Lung (tissue), 12 donors: Measurements from ENCODE around the gene ABR. TPM values are rescaled to one million over a fixed set of nuclear protein-coding genes. Genes with fewer than 3 reads are reported as not detected.

Source experiments
- ATAC-seq: fragments of 200-7000 bp; cut with Tn5 transposase; one replicate; pipeline ENCODE4 v1.9.1; 2020; ENCODE audit warnings: moderate number of reproducible peaks; ENCODE audit not compliant: insufficient read depth, low FRiP score
- DNase-seq, 3 donors: peaks; one replicate each; pipeline ENCODE4 v3.0.0-alpha.2; 2013 to 2017
- H3K27ac ChIP-seq, 2 donors: one replicate each; pipeline ENCODE4 v1.5.1; 2013; ENCODE audit warnings: mild to moderate bottlenecking in 2 of 2, moderate library complexity in 2 of 2, control low read depth in 1 of 2, inconsistent platforms in 1 of 2, low read depth in 1 of 2, low read length in 1 of 2
- H3K27me3 ChIP-seq, 3 donors: one replicate each; pipeline ENCODE4 v1.5.1; 2013; ENCODE audit warnings: low read length in 2 of 3; ENCODE audit not compliant: control insufficient read depth in 3 of 3, insufficient read depth in 3 of 3
- H3K36me3 ChIP-seq, 4 donors: one replicate each; pipeline ENCODE4 v1.5.1; 2013; ENCODE audit warnings: low read length in 4 of 4, mild to moderate bottlenecking in 1 of 4, moderate library complexity in 1 of 4; ENCODE audit not compliant: control insufficient read depth in 4 of 4, insufficient read depth in 4 of 4
- H3K4me1 ChIP-seq, 5 donors: one replicate each; pipeline ENCODE4 v1.5.1; 2013; ENCODE audit warnings: low read length in 5 of 5, mild to moderate bottlenecking in 2 of 5, moderate library complexity in 1 of 5; ENCODE audit not compliant: control insufficient read depth in 5 of 5, insufficient read depth in 5 of 5
- H3K4me3 ChIP-seq: one replicate; pipeline ENCODE4 v1.5.1; 2013; ENCODE audit warnings: mild to moderate bottlenecking, control low read depth, moderate library complexity
- H3K9ac ChIP-seq, 2 donors: one replicate each; pipeline ENCODE4 v1.5.1; 2013; ENCODE audit warnings: low read length in 2 of 2, control low read depth in 1 of 2; ENCODE audit not compliant: insufficient read depth in 1 of 2
- H3K9me3 ChIP-seq, 4 donors: one replicate each; pipeline ENCODE4 v1.5.1; 2013; ENCODE audit warnings: low read length in 3 of 4, mild to moderate bottlenecking in 1 of 4, moderate library complexity in 1 of 4; ENCODE audit not compliant: control insufficient read depth in 4 of 4, insufficient read depth in 3 of 4
- WGBS, 2 donors: extraction: QIAGEN DNeasy Blood & Tissue Kit; methylation state at CpG; one replicate each; pipeline ENCODE4 v1.1.7; 2013; 5-methylcytosine and 5-hydroxymethylcytosine counted together
- polyA plus RNA-seq, 2 donors: library from polyadenylated mRNA; stranded (reverse); fragments of 200-250 nt; gene quantifications; one replicate each; pipeline ENCODE4 v1.2.1, GENCODE V29; 2013
- total RNA-seq, 2 donors: library from RNA; depleted of rRNA in 1 of 2; stranded (reverse); fragments of >200 nt in 1 of 2; gene quantifications; one replicate each; pipeline ENCODE4 v1.2.1, GENCODE V29; 2014 to 2021
- TF ChIP-seq, protein P1 (sequence below): IDR thresholded peaks from 2 replicates; pipeline ENCODE4 v1.5.1; 2012; ENCODE audit warnings: mild to moderate bottlenecking; ENCODE audit errors: control extremely low read depth, extremely low read depth
- donor health status: control.
- donor health status: control.
- donor health status: Bipolar disorder and iron deficiency.
- donor health status: healthy.
- donor health status: DM: yes; HTN: yes; CAD: no.

ABR gene
- total and polyA plus RNA-seq, 4 donors: 54.8 to 187 (median 70.2) TPM

- H3K9ac ChIP-seq: peak overlapping the region in 1 of 2 donors; percentile 32
- H3K27ac ChIP-seq: peak overlapping the region in 1 of 2 donors; percentile 22
Observed at GRCh38 chr17:1174263-1174880, 5.4 kb downstream of the ABR start.

DNA sequence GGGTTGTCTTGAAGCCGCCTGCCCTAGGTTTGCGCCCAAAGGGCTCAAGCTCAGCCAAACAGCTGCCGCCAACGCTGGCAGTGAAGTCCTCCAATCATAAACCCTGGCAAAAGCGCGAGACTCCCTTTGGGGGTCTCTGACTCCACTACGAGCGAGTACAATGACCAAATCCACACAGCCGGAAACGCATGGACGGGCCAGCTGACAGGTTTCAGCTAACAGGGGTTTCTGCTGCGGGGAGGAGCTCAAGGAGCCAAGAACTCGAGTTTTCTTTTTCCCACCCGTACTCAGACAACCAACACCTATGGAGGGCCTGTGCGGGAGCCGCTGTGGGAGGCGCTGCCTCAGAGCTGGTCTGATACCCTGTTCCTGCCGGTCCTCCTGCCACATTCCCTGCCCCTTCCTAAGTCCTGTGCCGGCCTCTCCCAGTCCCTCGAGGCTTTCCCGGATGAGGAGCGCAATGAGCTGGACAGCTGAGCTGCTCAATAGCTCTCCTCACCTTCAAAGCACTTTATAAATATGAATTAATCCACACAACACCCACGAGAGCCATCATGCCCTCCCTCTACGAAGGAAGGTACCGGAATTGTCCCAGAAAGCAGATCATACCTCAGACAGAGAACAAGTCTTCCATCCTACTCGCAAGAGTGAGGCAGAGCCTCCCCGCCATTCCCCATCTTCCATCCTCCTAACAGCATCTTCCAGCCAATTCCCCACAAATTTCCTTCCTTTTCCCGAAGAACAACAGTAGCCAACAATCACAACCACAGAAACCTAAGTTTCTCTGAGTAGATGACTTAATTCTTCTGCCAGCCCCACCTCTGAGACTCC is 6.1 kb downstream of the ABR start:
- ATAC-seq (no peak), DNase-seq (peak; percentile 49 to 82 (median 63))
- 86 to 89% methylated on average over 28 of the region's 28 CpGs for WGBS, 2 donors
- TF ChIP-seq, protein P1, sequence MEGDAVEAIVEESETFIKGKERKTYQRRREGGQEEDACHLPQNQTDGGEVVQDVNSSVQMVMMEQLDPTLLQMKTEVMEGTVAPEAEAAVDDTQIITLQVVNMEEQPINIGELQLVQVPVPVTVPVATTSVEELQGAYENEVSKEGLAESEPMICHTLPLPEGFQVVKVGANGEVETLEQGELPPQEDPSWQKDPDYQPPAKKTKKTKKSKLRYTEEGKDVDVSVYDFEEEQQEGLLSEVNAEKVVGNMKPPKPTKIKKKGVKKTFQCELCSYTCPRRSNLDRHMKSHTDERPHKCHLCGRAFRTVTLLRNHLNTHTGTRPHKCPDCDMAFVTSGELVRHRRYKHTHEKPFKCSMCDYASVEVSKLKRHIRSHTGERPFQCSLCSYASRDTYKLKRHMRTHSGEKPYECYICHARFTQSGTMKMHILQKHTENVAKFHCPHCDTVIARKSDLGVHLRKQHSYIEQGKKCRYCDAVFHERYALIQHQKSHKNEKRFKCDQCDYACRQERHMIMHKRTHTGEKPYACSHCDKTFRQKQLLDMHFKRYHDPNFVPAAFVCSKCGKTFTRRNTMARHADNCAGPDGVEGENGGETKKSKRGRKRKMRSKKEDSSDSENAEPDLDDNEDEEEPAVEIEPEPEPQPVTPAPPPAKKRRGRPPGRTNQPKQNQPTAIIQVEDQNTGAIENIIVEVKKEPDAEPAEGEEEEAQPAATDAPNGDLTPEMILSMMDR: no peak
- peak overlapping the region in 1 of 2 donors; percentile 27 for H3K27ac ChIP-seq
- no peaks in the 10 kb centered on the region for H3K9me3 ChIP-seq
- H3K4me1 ChIP-seq: peaks cover 0 to 23% (median 13%) of the 10 kb centered on the region in 5 donors
- H3K9ac ChIP-seq: no peak overlapping the region
- H3K36me3 ChIP-seq: peaks cover 0 to 3% (median 0%) of the 10 kb centered on the region in 4 donors
- H3K4me3 ChIP-seq: no peak overlapping the region
- H3K27me3 ChIP-seq: peaks cover 0 to 8% (median 0%) of the 10 kb centered on the region in 3 donors

More at GRCh38 chr17:1174263-1174880, 5.4 kb downstream of the ABR start:
- no peak for ATAC-seq
- TF ChIP-seq, protein P1: no peak
- peaks cover 0 to 3% (median 0%) of the 10 kb centered on the region in 4 donors for H3K36me3 ChIP-seq
- peaks cover 0 to 12% (median 0%) of the 10 kb centered on the region in 3 donors for H3K27me3 ChIP-seq
- no peak overlapping the region for H3K4me3 ChIP-seq
- WGBS, 2 donors: 92 to 97% methylated on average over 11 of the region's 11 CpGs
- H3K9me3 ChIP-seq: no peaks in the 10 kb centered on the region
- peaks cover 0 to 24% (median 13%) of the 10 kb centered on the region in 5 donors for H3K4me1 ChIP-seq
- DNase-seq: no peak

DNA sequence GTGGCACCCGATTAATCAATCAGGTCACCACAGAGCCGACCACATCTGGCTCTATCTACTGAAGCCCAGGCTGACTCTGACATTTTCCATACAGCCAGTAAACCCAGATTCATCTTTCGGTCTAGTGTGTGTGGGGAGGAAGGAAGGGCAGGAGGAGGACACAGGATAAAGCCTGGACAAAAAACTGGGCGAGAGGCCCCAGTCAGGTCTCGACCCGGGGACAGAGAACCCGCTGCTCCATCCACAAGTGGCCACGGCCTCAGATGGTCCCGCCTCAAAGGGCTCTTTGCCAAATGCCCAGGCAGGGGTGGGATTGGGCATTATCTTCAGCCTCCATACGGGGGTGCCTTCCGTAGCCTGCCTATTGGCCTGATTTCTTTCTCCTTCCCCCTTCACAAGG is 7.8 kb downstream of the ABR start:
- no peak overlapping the region for H3K4me3 ChIP-seq
- TF ChIP-seq, protein P1: no peak
- peaks cover 0 to 6% (median 0%) of the 10 kb centered on the region in 4 donors for H3K36me3 ChIP-seq
- H3K27me3 ChIP-seq: no peaks in the 10 kb centered on the region
- no peak overlapping the region for H3K27ac ChIP-seq
- peaks cover 0 to 17% (median 4%) of the 10 kb centered on the region in 5 donors for H3K4me1 ChIP-seq
- no peaks in the 10 kb centered on the region for H3K9me3 ChIP-seq
- no peak for DNase-seq
- H3K9ac ChIP-seq: no peak overlapping the region
- 64 to 80% methylated on average over 9 to 11 of the region's 11 CpGs for WGBS, 2 donors
- no peak for ATAC-seq
